ENCODE measurements around the gene NTMT1. TPM values are rescaled to one million over a fixed set of nuclear protein-coding genes. Genes with fewer than 3 reads are reported as not detected.

Gene NTMT1
- total and polyA plus RNA-seq, 7 donors = 67.5 to 178 (median 92.9) TPM

- Histone ChIP-seq H3K27ac (no peak overlapping the region), H3K36me3 (ENCODE audit: insufficient read depth in 1 of 2, low read depth in 1 of 2) (peaks cover 11 to 67% of the 10 kb centered on the region in 2 donors)
- WGBS, 3 donors = 55 to 71% (median 56%) methylated on average over 29 of the region's 29 CpGs
Observed at GRCh38 chr9:129637673-129638439, 11.9 kb downstream of the NTMT1 start.

GRCh38 chr9:129639034-129639630 is 13.2 kb downstream of the NTMT1 start:
- WGBS, 3 donors = 83 to 87% (median 83%) methylated on average over 17 of the region's 17 CpGs
- TF ChIP-seq CTCF (IDR thresholded peaks at IDR 0.05) = no peak
- DNase-seq = no peak

More at GRCh38 chr9:129637673-129638439, 11.9 kb downstream of the NTMT1 start:
- intact Hi-C loops (cut with DNase I) = no loop called here
- DNase-seq (no peak), ATAC-seq (no peak)
- H3K4me3 ChIP-seq = no peak overlapping the region
- no peak for TF ChIP-seq CTCF (IDR thresholded peaks at IDR 0.05)
- no peaks in the 10 kb centered on the region for H3K9me3 ChIP-seq
- no peaks in the 10 kb centered on the region for H3K27me3 ChIP-seq (ENCODE audit: insufficient read depth in 3 of 3, low read length in 2 of 3)
- H3K4me1 ChIP-seq = peaks cover 17% of the 10 kb centered on the region

GRCh38 chr9:129639756-129640085 is 13.8 kb downstream of the NTMT1 start:
- TF ChIP-seq CTCF (IDR thresholded peaks at IDR 0.05) = no peak
- H3K27ac ChIP-seq = no peak overlapping the region
- H3K36me3 ChIP-seq (ENCODE audit: insufficient read depth in 1 of 2, low read depth in 1 of 2) = peaks cover 8 to 48% of the 10 kb centered on the region in 2 donors
- no peak overlapping the region for H3K4me3 ChIP-seq
- DNase-seq = no peak
- H3K27me3 ChIP-seq (ENCODE audit: insufficient read depth in 3 of 3, low read length in 2 of 3) = no peaks in the 10 kb centered on the region
- no peak for ATAC-seq
- WGBS, 3 donors = 60 to 73% (median 61%) methylated on average over 12 of the region's 12 CpGs
- H3K9me3 ChIP-seq = no peaks in the 10 kb centered on the region
- peaks cover 17% of the 10 kb centered on the region for H3K4me1 ChIP-seq
- intact Hi-C loops (cut with DNase I) = loop anchor here (2.0 to 5.0 kb wide), 3 partner anchors 13 to 143 kb away; partner anchors contain the start of gene NTMT1 (in 1 of the 2)

More at GRCh38 chr9:129639034-129639630, 13.2 kb downstream of the NTMT1 start:
- intact Hi-C loops (cut with DNase I) = no loop called here
- ATAC-seq = no peak
- H3K27me3 ChIP-seq (ENCODE audit: insufficient read depth in 3 of 3, low read length in 2 of 3) = no peaks in the 10 kb centered on the region
- H3K4me1 ChIP-seq = peaks cover 17% of the 10 kb centered on the region
- no peaks in the 10 kb centered on the region for H3K9me3 ChIP-seq
- H3K27ac ChIP-seq = no peak overlapping the region
- peaks cover 8 to 54% of the 10 kb centered on the region in 2 donors for H3K36me3 ChIP-seq (ENCODE audit: insufficient read depth in 1 of 2, low read depth in 1 of 2)
- H3K4me3 ChIP-seq = no peak overlapping the region

GRCh38 chr9:129640086-129640870 is 14.3 kb downstream of the NTMT1 start:
- intact Hi-C loops (cut with DNase I) = loop anchor here (2.0 to 5.0 kb wide), 3 partner anchors 13 to 142 kb away; partner anchors contain the start of gene NTMT1 (in 1 of the 2)
- no peak overlapping the region for H3K27ac ChIP-seq
- DNase-seq (no peak), ATAC-seq (no peak)
- H3K27me3 ChIP-seq (ENCODE audit: insufficient read depth in 3 of 3, low read length in 2 of 3) = no peaks in the 10 kb centered on the region
- no peaks in the 10 kb centered on the region for H3K9me3 ChIP-seq
- TF ChIP-seq CTCF (IDR thresholded peaks at IDR 0.05) = no peak
- peaks cover 17% of the 10 kb centered on the region for H3K4me1 ChIP-seq
- H3K4me3 ChIP-seq = peak overlapping the region; percentile 97
- 44 to 53% (median 46%) methylated on average over 25 of the region's 25 CpGs for WGBS, 3 donors
- H3K36me3 ChIP-seq (ENCODE audit: insufficient read depth in 1 of 2, low read depth in 1 of 2) = peaks cover 8 to 43% of the 10 kb centered on the region in 2 donors

Measured in psoas muscle (tissue), 8 donors.